Cardiac fibroblast (primary cell): ENCODE results near the gene TMEM121.

Source experiments
- DNase-seq, 2 donors: peaks; one replicate each; pipeline versions ENCODE4 v3.0.0 to v3.0.0-alpha.2; 2010; ENCODE audit warnings: low read depth in 2 of 2
- H3K4me3 ChIP-seq, 2 donors: replicated peaks in 1 of 2; 1 replicate in 1 of 2; 2 replicates in 1 of 2; pipeline ENCODE4 v1.5.1; 2011; ENCODE audit warnings: low read depth in 2 of 2, low read length in 2 of 2, mild to moderate bottlenecking in 2 of 2, moderate library complexity in 1 of 2
- CTCF ChIP-seq: IDR thresholded peaks from one replicate; pipeline ENCODE4 v1.5.1; 2011; ENCODE audit warnings: low read depth, mild to moderate bottlenecking, low read length, inconsistent platforms

TMEM121 gene

DNA sequence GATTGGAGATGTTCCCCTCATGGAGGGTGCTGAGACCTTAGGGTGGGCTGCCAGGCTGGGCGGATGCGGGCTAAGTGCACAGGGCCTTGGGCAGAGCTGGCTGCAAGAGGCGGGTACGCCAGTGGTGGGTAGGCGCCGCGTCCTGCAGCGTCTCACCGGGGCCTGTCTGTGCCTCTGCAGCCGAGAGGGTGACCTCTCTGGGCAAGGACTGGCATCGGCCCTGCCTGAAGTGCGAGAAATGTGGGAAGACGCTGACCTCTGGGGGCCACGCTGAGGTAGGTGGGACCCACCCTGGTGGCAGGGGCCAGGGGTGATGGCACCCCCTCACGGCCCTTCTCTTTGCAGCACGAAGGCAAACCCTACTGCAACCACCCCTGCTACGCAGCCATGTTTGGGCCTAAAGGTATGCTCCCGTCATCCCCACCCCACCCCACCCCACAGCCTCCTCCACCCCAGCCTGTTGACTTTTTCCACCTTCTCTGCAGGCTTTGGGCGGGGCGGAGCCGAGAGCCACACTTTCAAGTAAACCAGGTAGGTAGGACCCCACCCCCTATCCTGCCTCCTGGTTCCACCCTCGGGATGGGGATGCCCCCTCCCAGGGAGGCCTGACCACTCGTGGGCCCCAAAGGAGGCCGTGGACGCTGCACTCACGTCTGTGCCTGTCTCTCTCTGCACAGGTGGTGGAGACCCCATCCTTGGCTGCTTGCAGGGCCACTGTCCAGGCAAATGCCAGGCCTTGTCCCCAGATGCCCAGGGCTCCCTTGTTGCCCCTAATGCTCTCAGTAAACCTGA lies 38.2 kb upstream of the TMEM121 start:
- DNase-seq: no peak
- TF ChIP-seq CTCF: no peak
- no peak overlapping the region for H3K4me3 ChIP-seq

DNA sequence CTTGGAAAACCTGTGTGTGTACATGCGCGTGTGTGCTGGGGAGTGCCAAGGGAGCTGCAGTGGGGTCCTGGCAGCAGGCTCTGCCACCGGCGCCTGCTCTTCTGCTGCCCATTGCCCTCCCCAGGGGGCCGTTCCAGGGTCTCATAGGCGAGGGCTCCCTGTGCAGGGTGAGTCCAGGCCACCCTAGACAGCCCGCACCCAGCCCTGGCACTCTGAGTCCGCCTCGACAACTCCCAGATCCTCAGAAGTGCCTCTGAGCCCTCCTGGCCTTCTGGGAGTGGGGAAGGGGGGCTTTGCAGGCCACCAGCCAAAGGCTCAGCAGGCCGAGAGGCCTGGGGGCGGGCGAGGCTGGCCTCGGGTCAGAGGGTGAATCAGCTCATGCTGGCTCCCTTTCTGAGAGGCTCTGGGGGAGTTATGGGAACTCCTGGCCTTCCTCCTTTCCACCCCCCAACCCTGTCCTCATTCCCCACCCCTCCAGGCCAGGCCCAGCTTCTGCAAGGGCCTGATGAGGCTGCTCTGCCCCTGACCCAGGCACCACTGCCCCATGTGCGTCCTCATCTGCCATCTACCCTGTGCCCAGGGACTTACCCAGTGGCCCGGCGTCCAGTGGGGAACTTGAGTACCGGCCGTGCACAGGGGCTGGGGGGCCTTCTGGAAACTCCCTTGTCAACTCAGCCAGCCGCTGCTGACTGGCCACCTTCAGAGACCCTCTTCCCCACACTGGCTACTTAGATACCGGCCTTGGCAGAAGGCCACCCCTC lies 37.4 kb upstream of the TMEM121 start:
- no peak for DNase-seq
- no peak overlapping the region for H3K4me3 ChIP-seq
- TF ChIP-seq CTCF: no peak

DNA sequence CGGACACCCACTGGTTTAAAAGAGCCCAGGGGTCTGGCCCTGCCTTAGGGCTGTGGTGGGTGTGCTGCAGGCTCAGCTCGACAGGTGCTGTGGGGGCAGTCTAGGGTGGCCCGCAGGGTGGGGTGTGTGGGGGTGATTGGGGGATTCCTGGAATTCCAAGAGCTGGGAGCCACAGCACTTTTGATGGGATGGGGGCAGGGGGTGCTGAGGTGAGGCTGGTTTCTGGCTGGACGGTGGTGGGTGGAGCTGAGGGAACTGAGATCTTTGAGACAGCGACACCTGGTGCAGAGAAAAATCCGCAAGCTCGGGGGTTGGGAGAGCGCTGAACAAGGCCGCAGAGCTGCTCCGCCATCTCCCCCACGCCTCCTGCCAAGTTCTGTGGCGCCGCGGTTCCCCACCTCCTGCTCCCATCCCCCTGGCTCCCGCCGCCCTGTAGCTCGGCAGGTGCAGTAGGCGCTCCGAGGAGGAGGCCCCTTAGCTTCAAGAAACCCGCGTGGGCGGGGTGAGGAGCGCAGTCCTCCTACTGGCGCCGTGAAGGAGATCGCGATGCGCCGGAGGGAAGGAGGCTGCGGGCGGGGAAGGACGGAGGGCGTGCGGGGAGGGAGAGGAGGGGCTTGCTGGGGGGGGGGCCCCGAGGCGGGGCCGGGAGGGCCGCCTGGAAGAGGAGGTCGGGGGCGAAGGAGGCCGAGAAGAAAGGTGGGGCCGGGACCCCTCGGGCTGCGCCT lies 36.7 kb upstream of the TMEM121 start:
- peak; percentile 72 for TF ChIP-seq CTCF
- peak; percentile 85 to 86 for DNase-seq
- H3K4me3 ChIP-seq: peak overlapping the region; percentile 61 to 62

DNA sequence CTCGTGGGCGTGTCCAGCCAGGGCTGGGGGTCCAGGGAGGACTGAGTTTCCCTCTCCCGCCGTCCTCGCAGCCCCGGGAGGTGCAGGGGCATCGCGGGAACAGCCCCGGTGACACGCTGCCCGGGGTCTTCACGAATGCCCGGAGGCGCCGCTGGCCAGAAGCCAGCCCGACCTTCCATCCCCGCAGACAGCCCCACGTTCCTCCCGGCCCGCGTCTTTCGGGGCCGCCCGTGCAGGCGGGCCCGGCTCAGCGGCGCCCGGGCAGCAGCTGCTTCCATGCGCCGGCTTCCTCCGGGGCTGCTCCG lies 36.2 kb upstream of the TMEM121 start:
- peak overlapping the region; percentile 61 to 62 for H3K4me3 ChIP-seq
- no peak for TF ChIP-seq CTCF
- DNase-seq: no peak

GRCh38 chr14:105490572-105491365 lies 35.6 kb upstream of the TMEM121 start, which contains the start of gene TEDC1:
Gene TEDC1, plus strand, starts transcription at chr14:105491246. Its CDS starts 130 bp downstream, at chr14:105491376.
- H3K4me3 ChIP-seq: peak within 1 kb of the TSS; percentile 61 to 72
- peak; percentile 41 for TF ChIP-seq CTCF
- DNase-seq: peak; percentile 100

- peak; percentile 44 to 72 for DNase-seq
- H3K4me3 ChIP-seq: peak overlapping the region; percentile 52 to 72
- TF ChIP-seq CTCF: no peak
Observed at GRCh38 chr14:105491366-105491973, 34.9 kb upstream of the TMEM121 start.
